HG02678 (cell line): ENCODE data around the gene MYOM3.

Experiments used
- ATAC-seq: cut with Tn5 transposase; IDR thresholded peaks from one replicate; pipeline ENCODE4 v1.9.1; 2021; ENCODE audit warnings: mild to moderate bottlenecking, moderate library complexity; ENCODE audit not compliant: unreplicated experiment

Gene MYOM3

GRCh38 chr1:24139222-24139489, 27.2 kb upstream of the MYOM3 start:
- no peak for ATAC-seq

GRCh38 chr1:24138476-24139221, 26.7 kb upstream of the MYOM3 start:
- ATAC-seq, result no peak

GRCh38 chr1:24136956-24137539, 25.1 kb upstream of the MYOM3 start:
- ATAC-seq, result no peak

- no peak for ATAC-seq
Measured at GRCh38 chr1:24134376-24134775, 22.4 kb upstream of the MYOM3 start.

- ATAC-seq, result no peak
Measured at GRCh38 chr1:24133819-24134218, 21.9 kb upstream of the MYOM3 start.

- no peak for ATAC-seq
Measured at GRCh38 chr1:24130385-24130784, 18.4 kb upstream of the MYOM3 start.

GRCh38 chr1:24127801-24128363, 15.9 kb upstream of the MYOM3 start:
- ATAC-seq, result no peak

- no peak for ATAC-seq
Measured at GRCh38 chr1:24127134-24127800, 15.3 kb upstream of the MYOM3 start.

GRCh38 chr1:24126672-24127023, 14.7 kb upstream of the MYOM3 start:
- ATAC-seq, result no peak

- no peak for ATAC-seq
Measured at GRCh38 chr1:24126018-24126671, 14.2 kb upstream of the MYOM3 start.

GRCh38 chr1:24125456-24125855, 13.5 kb upstream of the MYOM3 start:
- ATAC-seq, result no peak

- ATAC-seq, result no peak
Measured at GRCh38 chr1:24124980-24125379, 13.0 kb upstream of the MYOM3 start.

GRCh38 chr1:24123611-24124010, 11.7 kb upstream of the MYOM3 start:
- no peak for ATAC-seq

- no peak for ATAC-seq
Measured at GRCh38 chr1:24122776-24123175, 10.8 kb upstream of the MYOM3 start.

- no peak for ATAC-seq
Measured at GRCh38 chr1:24121406-24121805, 9.5 kb upstream of the MYOM3 start.

- ATAC-seq, result no peak
Measured at GRCh38 chr1:24120965-24121364, 9.0 kb upstream of the MYOM3 start.

GRCh38 chr1:24119859-24120756, 8.2 kb upstream of the MYOM3 start:
- no peak for ATAC-seq

- ATAC-seq, result no peak
Measured at GRCh38 chr1:24119489-24119858, 7.5 kb upstream of the MYOM3 start.

GRCh38 chr1:24118410-24119242, 6.7 kb upstream of the MYOM3 start:
- no peak for ATAC-seq
